PC-9 (cell line): ENCODE results near the gene AKT1S1. TPM values are rescaled to one million over a fixed set of nuclear protein-coding genes. Genes with fewer than 3 reads are reported as not detected.
A peak's percentile ranks its signal among the peaks of the same experiment; 100 is the strongest.

Source experiments
- BruUV-seq: library from RNA; stranded (reverse); fragments of 400-500 nt; replicated peaks from 2 replicates; lab custom pipeline; 2021; lab: Mats Ljungman, UMichigan
- CTCF ChIA-PET: fragments of 300-600 bp; sonication (Branson Sonifier 250); formaldehyde crosslinking; loops from one replicate; lab custom pipeline; 2022; ENCODE audit warnings: antibody characterized with exemption; lab: Charles Lee
- POLR2A ChIA-PET: fragments of 300-600 bp; sonication (Branson Sonifier 250); formaldehyde crosslinking; loops from one replicate; lab custom pipeline; 2022; ENCODE audit warnings: antibody characterized with exemption; ENCODE audit not compliant: unreplicated experiment; lab: Charles Lee
- DNase-seq, 2 experiments: peaks; one replicate each; pipeline versions ENCODE4 v3.0.0 to v3.0.0-alpha.2; 2015 to 2022; ENCODE audit warnings: mixed read lengths in 1 of 2
- H2AFZ ChIP-seq: fragments of 200-600 bp; sonication (generic); 2 replicates; pipeline ENCODE4 v1.8.1; 2017; ENCODE audit warnings: antibody characterized with exemption
- H3F3A ChIP-seq: fragments of 200-600 bp; sonication (generic); 2 replicates; pipeline ENCODE4 v1.8.1; 2017; ENCODE audit warnings: antibody characterized with exemption, mild to moderate bottlenecking, low read depth; ENCODE audit not compliant: insufficient read depth
- H3K27ac ChIP-seq: fragments of 200-600 bp; sonication (generic); 2 replicates; pipeline ENCODE4 v1.6.1; 2016; ENCODE audit warnings: mixed run types
- H3K27me3 ChIP-seq: fragments of 200-600 bp; sonication (generic); 2 replicates; pipeline ENCODE4 v1.6.1; 2016; ENCODE audit warnings: low read depth, mixed run types; ENCODE audit not compliant: insufficient read depth
- H3K36me3 ChIP-seq: fragments of 200-600 bp; sonication (generic); 2 replicates; pipeline ENCODE4 v1.6.1; 2016; ENCODE audit warnings: low read depth, mixed run types
- H3K4me1 ChIP-seq: fragments of 200-600 bp; sonication (generic); replicated peaks from 2 replicates; pipeline ENCODE4 v1.6.1; 2016; ENCODE audit warnings: mixed run types; ENCODE audit not compliant: insufficient read depth
- H3K4me2 ChIP-seq: fragments of 200-600 bp; sonication (generic); 2 replicates; pipeline ENCODE4 v1.6.1; 2017; ENCODE audit warnings: mixed run types
- H3K4me3 ChIP-seq: fragments of 200-600 bp; sonication (generic); 2 replicates; pipeline ENCODE4 v1.6.1; 2016; ENCODE audit warnings: mixed run types
- H3K79me2 ChIP-seq: fragments of 200-600 bp; sonication (generic); 2 replicates; pipeline ENCODE4 v1.6.1; 2017; ENCODE audit warnings: low read depth, mixed run types
- H3K9me2 ChIP-seq: fragments of 200-600 bp; sonication (generic); 2 replicates; pipeline ENCODE4 v1.8.1; 2017; ENCODE audit warnings: mild to moderate bottlenecking; ENCODE audit not compliant: insufficient read depth
- H3K9me3 ChIP-seq: fragments of 200-600 bp; sonication (generic); 2 replicates; pipeline ENCODE4 v1.8.1; 2016; ENCODE audit warnings: low read depth; ENCODE audit not compliant: insufficient read depth
- H4K20me1 ChIP-seq: fragments of 200-600 bp; sonication (generic); 2 replicates; pipeline ENCODE4 v1.8.1; 2017; ENCODE audit not compliant: insufficient read depth
- CTCF ChIP-seq: fragments of 200-600 bp; sonication (generic); conservative IDR thresholded peaks from 2 replicates; pipeline ENCODE4 v1.6.1; 2017; ENCODE audit warnings: mixed run types, antibody characterized with exemption, mild to moderate bottlenecking, moderate library complexity
- EZH2 ChIP-seq: fragments of 200-600 bp; sonication (generic); IDR thresholded peaks from 2 replicates; pipeline ENCODE4 v1.8.0; 2017; ENCODE audit warnings: antibody characterized with exemption, low read depth
- intact Hi-C: fragments of 100-400 bp; cut with micrococcal nuclease; formaldehyde crosslinking; loops from one replicate; pipeline ENCODE4 v1.10.0; 2022; ENCODE audit not compliant: unreplicated experiment
- total RNA-seq: library from RNA; stranded (reverse); gene quantifications from 2 replicates; pipeline ENCODE4 v1.2.3, GENCODE V29; 2021

Gene AKT1S1
- total RNA-seq, 1 experiment from 2014 or later = 143 TPM

- Histone ChIP-seq H3K4me1 (peaks cover 21% of the 10 kb centered on the region), H3K4me3 (peak overlapping the region; percentile 79), H3K79me2 (peaks cover 52% of the 10 kb centered on the region), H4K20me1 (peaks cover 36% of the 10 kb centered on the region), H3F3A (peaks cover 20% of the 10 kb centered on the region; the same call in 1 of the 2 replicates), H3K27ac (peak overlapping the region; percentile 92), H3K27me3 (no peaks in the 10 kb centered on the region), H3K4me2 (peak overlapping the region; percentile 95), H2AFZ (peak overlapping the region; percentile 86), H3K9me2 (no peaks in the 10 kb centered on the region), H3K36me3 (peaks cover 14% of the 10 kb centered on the region; the same call in 1 of the 2 replicates), H3K9me3 (no peaks in the 10 kb centered on the region)
- intact Hi-C loops = loop anchor here (1.0 to 5.0 kb wide), 12 partner anchors 7 to 514 kb away; partner anchors contain the start of genes AP2A1, ATF5, DKKL1 and FUZ
- no TSS peak for BruUV-seq
- CTCF ChIA-PET = no interaction called here
- DNase-seq = peak; percentile 91 to 97
- POLR2A ChIA-PET = interaction anchor here (0.6 to 0.7 kb wide), 2 partner anchors 9 to 423 kb away, joined by 3 to 4 read pairs; partner anchors contain the start of gene ALDH16A1
- no peak for TF ChIP-seq EZH2
These were observed 634 bp downstream of the AKT1S1 start for GRCh38 chr19:49876422-49877019.

DNA sequence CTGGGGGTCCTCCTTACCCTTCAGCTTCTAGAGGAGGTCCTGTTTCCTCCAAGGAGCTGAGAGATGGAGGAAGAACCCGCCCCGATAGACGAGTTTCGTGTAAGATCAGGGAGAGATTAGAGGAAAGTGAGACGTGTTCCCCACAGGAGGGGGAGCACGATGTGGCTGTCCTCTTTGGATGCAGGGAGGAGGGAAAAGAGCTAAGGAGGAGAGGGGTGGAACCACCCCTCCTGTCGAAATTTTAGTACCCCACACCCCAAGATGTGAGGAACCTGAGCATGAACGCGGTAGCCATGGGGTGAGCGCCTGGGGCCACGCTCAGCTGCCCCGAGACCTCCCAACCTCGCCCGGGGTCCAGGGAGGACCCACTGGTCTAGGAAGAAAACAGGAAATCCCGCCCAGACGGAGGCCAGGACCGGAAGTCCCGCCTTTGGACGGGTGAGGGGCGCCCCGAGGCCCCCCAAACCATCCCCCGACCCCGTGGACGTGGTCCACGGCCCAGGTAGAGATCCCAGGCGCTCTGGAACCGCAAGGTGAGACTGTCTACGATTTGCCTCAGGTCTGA is 1.2 kb downstream of the AKT1S1 start:
- Histone ChIP-seq H3K27ac (peak overlapping the region; percentile 92), H3K4me2 (peak overlapping the region; percentile 95), H3K9me2 (no peaks in the 10 kb centered on the region), H3K4me3 (peak overlapping the region; percentile 79), H4K20me1 (peaks cover 36% of the 10 kb centered on the region), H3K9me3 (no peaks in the 10 kb centered on the region), H3K79me2 (peaks cover 52% of the 10 kb centered on the region), H3K27me3 (no peaks in the 10 kb centered on the region), H3K4me1 (peaks cover 21% of the 10 kb centered on the region), H3K36me3 (0 out of 2 replicates have a peak, but pooled peaks cover 14% of the 10 kb centered on the region), H3F3A (peaks cover 21% of the 10 kb centered on the region; the same call in 1 of the 2 replicates), H2AFZ (peak overlapping the region; percentile 86)
- ChIA-PET CTCF (no interaction called here), POLR2A (interaction anchor here (0.6 to 0.7 kb wide), 2 partner anchors 8 to 423 kb away, joined by 3 to 4 read pairs; partner anchors contain the start of gene ALDH16A1)
- DNase-seq = no peak
- intact Hi-C loops = loop anchor here (2.0 to 5.0 kb wide), 10 partner anchors 51 to 513 kb away; partner anchors contain the start of genes AP2A1, ATF5, DKKL1 and MYH14
- no TSS peak for BruUV-seq
- TF ChIP-seq EZH2 (no peak), CTCF (no peak)

DNA sequence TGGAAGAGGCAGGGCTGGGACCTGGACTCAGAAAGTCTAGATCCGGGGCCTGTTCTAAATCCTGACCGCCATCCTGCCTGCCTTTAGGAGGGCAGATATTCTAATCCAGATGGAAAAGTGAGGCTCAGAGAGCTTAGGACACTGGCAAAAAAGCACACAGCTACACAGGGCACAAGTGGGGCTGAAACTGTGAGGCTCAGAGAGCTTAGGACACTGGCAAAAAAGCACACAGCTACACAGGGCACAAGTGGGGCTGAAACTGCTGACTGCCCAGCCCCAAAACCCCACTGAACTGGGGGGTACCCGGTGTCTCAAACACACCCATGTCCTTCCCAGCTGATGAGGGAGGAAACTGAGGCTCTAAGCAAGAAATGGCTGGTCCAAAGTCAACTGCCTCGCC is 2.0 kb downstream of the AKT1S1 start:
- CTCF ChIA-PET = no interaction called here
- Histone ChIP-seq H2AFZ (no peak overlapping the region), H3K27ac (peak overlapping the region; percentile 92), H3K36me3 (0 out of 2 replicates have a peak, but pooled peaks cover 10% of the 10 kb centered on the region), H3K4me1 (peaks cover 29% of the 10 kb centered on the region), H3F3A (peaks cover 29% of the 10 kb centered on the region; the same call in 1 of the 2 replicates), H3K4me3 (peak overlapping the region; percentile 79), H3K79me2 (peaks cover 52% of the 10 kb centered on the region), H3K9me2 (no peaks in the 10 kb centered on the region), H3K27me3 (no peaks in the 10 kb centered on the region), H3K4me2 (peak overlapping the region; percentile 95), H3K9me3 (no peaks in the 10 kb centered on the region), H4K20me1 (peaks cover 31% of the 10 kb centered on the region)
- POLR2A ChIA-PET = no interaction called here
- DNase-seq = no peak
- no TSS peak for BruUV-seq
- intact Hi-C loops = loop anchor here (5.0 kb wide), 2 partner anchors 52 to 152 kb away; partner anchors contain the start of genes ATF5, NUP62, VRK3 and ZNF473
- TF ChIP-seq EZH2 (no peak), CTCF (no peak)
